HG03066 (cell line): ENCODE measurements around the gene NDUFV3.
"Not testable (repeated sequence)": the region's sequence is repeated elsewhere in the genome, so short reads cannot be mapped to it uniquely, and the experiment has no call there.

ENCODE experiments used
- ATAC-seq: cut with Tn5 transposase; IDR thresholded peaks from one replicate; pipeline ENCODE4 v1.9.1; 2021; ENCODE audit warnings: low read depth; ENCODE audit not compliant: unreplicated experiment

The NDUFV3 gene

GRCh38 chr21:42933137-42933970 lies 40.2 kb downstream of the NDUFV3 start:
- ATAC-seq = not testable (repeated sequence)

GRCh38 chr21:42933973-42934372 lies 40.9 kb downstream of the NDUFV3 start:
- ATAC-seq = not testable (repeated sequence)

- ATAC-seq = not testable (repeated sequence)
Observed at GRCh38 chr21:42936360-42936759, 43.3 kb downstream of the NDUFV3 start.

- ATAC-seq = not testable (repeated sequence)
Observed at GRCh38 chr21:42937034-42937940, 44.2 kb downstream of the NDUFV3 start.

GRCh38 chr21:42937960-42938605 lies 45.0 kb downstream of the NDUFV3 start:
- ATAC-seq = no peak

GRCh38 chr21:42938606-42938995 lies 45.5 kb downstream of the NDUFV3 start:
- ATAC-seq = not testable (repeated sequence)

GRCh38 chr21:42939582-42940413 lies 46.7 kb downstream of the NDUFV3 start:
- ATAC-seq = no peak

GRCh38 chr21:42941696-42942085 lies 48.6 kb downstream of the NDUFV3 start:
- ATAC-seq = no peak

GRCh38 chr21:42942244-42942643 lies 49.1 kb downstream of the NDUFV3 start:
- ATAC-seq = no peak

GRCh38 chr21:42949094-42949755 lies 56.1 kb downstream of the NDUFV3 start:
- ATAC-seq = not testable (repeated sequence)

- not testable (repeated sequence) for ATAC-seq
Observed at GRCh38 chr21:42951193-42951592, 58.1 kb downstream of the NDUFV3 start.

- peak; percentile 94 for ATAC-seq
Observed at GRCh38 chr21:42956824-42957630, 63.9 kb downstream of the NDUFV3 start.

GRCh38 chr21:42958122-42958521 lies 65.0 kb downstream of the NDUFV3 start:
- ATAC-seq = not testable (repeated sequence)

- no peak for ATAC-seq
Observed at GRCh38 chr21:42959728-42960127, 66.6 kb downstream of the NDUFV3 start.

GRCh38 chr21:42962380-42963007 lies 69.4 kb downstream of the NDUFV3 start:
- no peak for ATAC-seq
